Uterus (tissue), 2 donors: ENCODE data around the gene MAGEA6.

Experiments used
- CTCF ChIP-seq, 4 experiments: fragments of 200-600 bp in 2 of 4; fragments of 450-650 bp in 2 of 4; sonication (generic) in 2 of 4; IDR thresholded peaks; one replicate each; pipeline ENCODE4 v1.5.1; 2016 to 2019; ENCODE audit warnings: antibody characterized with exemption in 4 of 4, mild to moderate bottlenecking in 2 of 4, moderate library complexity in 1 of 4
- POLR2A ChIP-seq, 2 donors: fragments of 450-650 bp; IDR thresholded peaks; one replicate each; pipeline ENCODE4 v1.6.1; 2016; ENCODE audit warnings: antibody characterized with exemption in 2 of 2, mild to moderate bottlenecking in 1 of 2, moderate library complexity in 1 of 2

- TF ChIP-seq CTCF (IDR thresholded peaks at IDR 0.05) (no peak), POLR2A (IDR thresholded peaks at IDR 0.05) (no peak)
Observed at GRCh38 chrX:152806035-152806434, 36.5 kb upstream of the MAGEA6 start.
